ENCODE measurements around the gene CSK.

The CSK gene

GRCh38 chr15:74828835-74829234 lies 47.0 kb downstream of the CSK start:
- no peak for DNase-seq

DNA sequence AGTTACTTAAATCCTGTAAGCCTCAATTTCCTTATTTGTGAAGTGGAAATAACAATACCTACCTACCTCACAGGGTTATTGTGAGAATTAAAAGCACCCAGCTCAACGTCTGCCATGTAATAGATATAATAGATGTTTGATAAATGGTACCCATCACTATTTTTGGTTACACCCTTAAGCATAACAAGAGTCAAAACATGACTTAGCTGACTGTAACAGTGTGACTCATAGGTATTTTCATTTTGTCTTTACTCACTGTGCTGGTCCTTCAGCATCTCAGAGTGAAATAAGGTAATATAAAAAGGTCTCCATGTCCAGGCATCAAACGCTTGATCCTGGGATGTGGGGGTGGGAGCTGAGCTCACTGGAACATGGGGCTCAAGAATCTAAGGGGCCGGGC lies 47.6 kb downstream of the CSK start:
- no peak for DNase-seq

GRCh38 chr15:74829991-74830390 lies 48.1 kb downstream of the CSK start:
- no peak for DNase-seq

GRCh38 chr15:74830868-74831267 lies 49.0 kb downstream of the CSK start:
- no peak for DNase-seq

DNA sequence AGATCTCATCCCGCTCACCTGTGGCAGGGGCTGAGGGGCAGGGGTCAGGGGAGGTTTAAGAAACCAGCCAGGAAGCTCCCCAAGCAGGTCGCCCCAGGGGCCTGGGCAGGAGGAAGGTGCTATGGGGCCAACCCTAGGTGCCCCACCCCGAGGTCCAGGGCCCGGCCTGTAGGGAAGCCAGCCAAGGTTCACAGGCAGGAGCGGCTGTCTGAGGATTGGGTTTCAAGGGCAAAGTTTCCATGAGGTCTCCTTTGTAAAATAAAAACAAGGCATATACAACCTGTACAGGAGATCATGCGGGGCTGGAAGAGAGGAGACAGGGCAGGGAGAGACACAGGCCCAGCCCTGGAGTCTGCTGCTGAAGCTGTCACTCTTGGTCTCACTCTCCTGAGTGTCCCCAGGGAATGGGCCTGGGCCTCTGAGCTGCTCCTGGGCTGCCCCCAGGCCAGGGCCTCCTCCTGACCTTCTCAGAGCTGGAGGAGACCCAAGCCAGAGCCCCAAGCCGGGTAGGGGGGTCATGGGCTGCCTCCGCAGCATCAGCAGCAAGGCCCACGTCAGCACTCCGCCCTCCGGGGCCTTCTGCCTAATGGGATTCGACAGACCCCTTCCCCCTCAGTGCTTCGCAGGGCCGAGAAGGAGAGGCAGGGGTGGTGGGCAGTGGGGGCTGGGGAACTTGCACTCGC lies 50.1 kb downstream of the CSK start:
- no peak for DNase-seq

DNA sequence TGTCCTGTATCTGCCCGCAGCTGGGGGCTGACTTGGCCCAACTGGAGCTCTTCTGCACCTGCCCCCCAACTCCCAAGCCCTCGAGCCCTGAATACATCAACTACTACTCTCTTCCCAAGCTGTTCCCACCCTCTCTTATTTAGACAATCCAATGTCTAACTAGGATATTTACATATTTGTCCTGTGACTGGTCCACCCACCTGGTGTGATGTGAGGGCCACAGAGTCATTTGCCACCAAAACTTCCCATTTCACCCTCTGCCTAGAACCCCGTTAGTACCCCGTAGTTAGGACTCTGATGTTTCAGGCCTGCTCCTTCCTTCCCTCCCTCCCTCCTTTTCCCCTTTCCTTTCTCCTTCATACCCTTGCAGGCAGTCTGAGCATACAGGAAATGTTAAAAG lies 50.9 kb downstream of the CSK start:
- no peak for DNase-seq

DNA sequence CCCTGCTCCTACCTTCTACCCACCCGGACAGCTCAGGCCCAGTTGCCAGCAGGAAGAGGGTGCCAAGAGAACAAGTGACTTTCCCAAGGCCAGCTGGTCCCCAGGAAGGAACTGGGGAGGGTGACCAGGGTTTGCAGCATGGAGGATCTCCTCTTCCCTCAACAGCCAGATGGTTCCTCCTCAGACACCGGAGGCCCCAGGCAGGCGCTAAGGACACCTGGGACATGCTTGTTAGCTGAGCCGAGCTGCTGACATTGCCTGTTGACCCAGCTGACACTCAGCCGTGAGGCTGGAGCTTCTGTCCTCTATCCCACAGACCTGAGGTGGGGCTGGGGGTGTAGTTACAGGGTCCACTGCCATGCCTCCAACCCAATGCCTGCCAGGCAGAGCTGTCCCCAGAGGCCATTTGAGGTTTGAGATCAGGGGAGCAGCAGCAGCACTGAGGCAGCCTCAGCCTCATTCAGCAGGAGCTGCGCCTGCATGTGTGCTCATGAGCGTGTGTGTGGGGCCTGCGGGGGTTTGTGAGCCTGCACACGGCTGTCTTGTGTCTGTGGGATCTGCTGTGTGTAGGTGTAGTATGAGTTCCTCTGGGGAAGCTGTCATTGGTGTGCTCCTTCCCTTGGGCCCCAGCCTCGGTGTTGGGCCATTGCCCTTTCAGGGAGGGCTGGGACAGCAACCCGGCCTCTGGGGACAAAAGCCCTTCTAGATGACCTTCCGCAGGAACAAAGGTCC lies 51.7 kb downstream of the CSK start:
- no peak for DNase-seq

GRCh38 chr15:74835312-74835823 lies 53.5 kb downstream of the CSK start:
- DNase-seq: peak; percentile 29

- DNase-seq: no peak
Observed at GRCh38 chr15:74836846-74837245, 55.0 kb downstream of the CSK start.

DNA sequence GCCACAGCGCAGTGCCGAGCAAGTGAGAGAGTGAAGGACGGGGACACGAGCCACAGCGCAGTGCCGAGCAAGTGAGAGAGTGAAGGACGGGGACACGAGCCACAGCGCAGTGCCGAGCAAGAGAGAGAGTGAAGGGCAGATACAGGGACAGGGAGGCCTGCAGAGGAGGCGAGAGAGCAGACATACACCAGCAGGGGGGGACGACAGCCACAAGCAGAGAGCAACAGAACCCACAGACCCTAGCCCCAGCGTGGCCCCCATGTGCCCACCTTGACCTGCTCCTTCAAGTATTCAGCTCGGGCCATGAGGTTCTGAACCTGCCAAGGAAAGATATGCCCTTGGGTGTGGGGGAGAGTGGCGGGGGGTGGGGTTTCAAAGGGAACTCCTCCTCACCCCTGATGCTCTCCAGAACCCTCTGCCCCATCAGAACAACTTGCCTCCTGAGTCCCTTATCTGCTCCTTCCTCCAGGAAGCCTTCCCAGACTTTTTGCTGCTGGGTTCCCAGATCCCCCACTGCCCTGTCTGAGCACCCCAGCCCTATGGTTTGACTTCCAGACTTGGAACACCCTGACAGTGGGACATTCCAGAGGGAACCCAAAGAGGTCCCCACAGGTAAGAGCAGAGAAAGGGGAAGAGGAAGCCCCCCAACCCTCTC lies 55.7 kb downstream of the CSK start:
- DNase-seq: no peak

GRCh38 chr15:74838137-74838516 lies 56.2 kb downstream of the CSK start:
- no peak for DNase-seq

- no peak for DNase-seq
Observed at GRCh38 chr15:74838746-74839525, 57.1 kb downstream of the CSK start.

DNA sequence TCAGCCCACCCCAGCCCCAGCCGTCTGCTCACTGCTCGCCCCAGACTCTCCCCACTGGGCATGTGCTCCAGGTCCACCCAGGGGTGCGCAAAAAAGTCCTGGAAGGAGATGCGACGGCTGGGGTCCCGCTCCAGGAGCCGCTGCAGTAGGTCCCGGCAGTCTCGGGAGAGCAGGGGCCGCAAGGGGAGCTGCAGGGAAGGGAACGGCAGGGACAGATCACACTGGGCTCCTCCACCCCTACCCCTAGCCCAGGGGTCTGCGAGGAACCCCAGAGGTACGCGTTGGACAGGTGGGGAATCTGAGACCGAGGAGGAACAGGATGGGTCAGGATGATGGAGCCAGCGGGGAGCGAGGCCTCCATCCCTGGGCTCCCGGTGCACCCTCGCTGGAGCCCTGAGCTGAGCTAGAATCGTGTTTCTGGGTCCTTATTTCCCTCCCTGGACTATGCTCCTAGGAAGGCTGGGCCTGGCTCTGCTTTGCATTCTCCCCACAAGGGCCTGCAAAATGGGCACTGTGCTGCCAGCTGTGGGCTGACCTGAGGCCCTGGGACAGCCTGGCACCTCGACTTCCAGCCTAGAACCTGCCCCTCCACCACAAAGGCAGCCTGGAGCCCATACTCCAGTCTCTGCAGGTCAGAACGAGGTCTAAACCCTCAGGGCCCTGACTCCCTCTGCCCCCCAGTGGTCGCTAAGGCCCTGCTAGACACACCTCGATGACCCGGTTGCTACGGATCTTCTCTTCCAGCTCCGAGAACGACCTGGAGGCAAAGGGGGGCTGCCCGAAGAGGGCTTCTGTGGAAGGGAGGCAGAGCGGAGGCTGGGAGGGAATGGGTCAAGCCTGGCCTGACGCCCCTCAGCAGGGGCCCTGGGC lies 57.9 kb downstream of the CSK start:
- no peak for DNase-seq

DNA sequence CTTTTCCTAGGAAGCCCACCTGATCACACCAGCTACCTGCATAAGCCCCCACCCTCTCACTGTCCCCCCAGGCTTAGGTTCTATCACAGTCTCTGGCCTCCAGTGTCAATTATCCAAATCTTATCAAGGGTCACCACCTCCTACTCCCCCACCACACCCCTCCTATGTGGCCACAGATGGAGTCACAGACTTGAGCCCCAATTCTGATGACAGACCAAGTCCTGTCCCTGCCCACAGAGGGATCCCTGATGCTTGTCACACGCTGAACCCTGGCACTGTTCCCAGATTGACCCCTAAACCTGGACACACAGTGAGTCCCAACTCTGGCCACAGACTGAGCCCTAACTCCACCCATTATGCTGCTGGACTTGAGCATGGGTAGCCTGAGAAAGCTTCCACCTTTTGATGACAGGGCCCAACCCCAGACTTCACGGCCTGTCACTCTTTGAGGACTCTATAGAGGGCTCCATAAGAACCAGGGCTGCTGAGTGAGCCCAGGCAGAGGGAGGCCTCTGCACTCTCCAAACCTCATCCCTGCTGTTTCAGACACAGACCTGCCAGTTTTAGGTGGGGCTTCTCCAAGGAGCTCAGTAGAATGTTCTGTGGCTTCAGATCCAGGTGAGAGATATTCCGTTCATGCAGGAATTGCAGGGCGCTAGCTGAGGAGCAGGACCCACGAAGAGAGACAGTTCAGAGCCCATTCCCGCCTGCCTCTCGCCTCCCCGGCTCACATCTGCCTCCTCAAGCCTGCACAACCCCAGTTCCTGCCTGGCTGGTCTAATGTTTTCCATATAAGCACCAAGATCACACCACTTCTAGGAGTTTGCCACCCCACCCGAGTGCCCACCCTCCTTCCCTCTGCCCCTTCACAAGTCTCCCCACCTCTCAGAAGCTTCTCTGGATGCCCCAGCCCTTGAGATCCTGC lies 59.2 kb downstream of the CSK start:
- DNase-seq: no peak

GRCh38 chr15:74841891-74842373 lies 60.1 kb downstream of the CSK start:
- DNase-seq: no peak

DNA sequence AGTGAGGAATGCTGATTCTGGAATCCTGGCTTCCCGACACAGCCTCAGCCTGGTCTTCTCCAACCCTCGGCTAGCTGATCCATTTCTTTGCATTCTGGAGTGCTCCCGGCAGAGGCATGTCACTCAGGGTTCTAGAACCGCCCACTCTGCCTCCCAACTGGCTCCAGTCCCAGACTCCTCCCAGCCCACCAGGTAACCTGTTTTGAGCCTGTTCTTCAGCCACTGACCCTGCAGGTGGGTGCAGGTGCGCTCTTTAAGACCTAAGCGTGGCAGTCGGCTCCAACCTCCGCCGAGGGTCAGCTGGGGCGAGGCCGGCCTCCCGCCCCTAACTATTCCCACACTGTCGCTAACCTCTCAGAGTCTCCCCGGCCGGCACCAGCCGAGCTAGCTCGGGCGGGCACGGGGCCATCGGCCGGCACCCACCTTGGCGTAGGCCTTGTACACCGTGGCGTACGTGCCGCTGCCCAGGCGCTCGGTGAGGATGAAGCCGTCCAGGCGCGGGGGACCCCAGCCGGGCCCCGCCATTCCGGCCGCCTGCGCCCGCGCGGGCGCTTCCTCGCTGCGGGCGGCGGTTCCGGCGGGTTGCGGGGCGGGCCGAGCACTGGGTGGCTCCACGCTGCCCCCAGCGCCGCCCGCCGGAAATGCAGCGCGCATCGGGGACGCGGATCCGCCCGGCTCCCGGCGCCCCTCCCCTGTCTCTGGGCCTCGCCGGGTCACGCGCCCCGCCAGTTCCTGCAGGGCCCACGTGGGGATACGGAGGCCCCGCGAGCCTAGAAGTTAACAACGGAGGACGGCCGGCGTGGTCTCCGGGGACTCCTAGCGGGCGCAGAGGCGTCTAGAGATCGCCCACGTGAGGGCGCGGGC lies 60.9 kb downstream of the CSK start, which contains the start of gene ULK3:
ULK3 (minus strand) TSS at position 576 of the 864 bp plus-strand sequence; CDS start at position 525, 51 bp downstream.
- peak; percentile 87 for DNase-seq

DNA sequence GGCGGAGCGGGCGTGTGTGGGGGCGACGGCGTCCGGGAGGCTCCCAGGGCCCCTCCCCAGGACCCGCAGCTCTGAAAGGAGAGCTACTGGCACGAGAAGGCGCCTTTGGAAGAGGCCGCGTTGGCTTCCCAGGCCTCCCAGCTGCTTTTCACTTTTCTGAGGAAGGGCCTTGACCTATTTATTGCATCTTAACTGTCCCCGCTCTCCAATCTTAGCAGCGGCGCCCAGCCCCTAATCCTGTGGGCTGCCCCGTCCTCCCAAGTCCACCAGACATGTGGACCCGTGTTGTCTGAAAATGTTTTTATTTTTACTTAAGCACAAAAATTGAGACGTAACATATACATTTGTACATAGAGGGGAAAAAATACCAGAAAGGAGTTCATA lies 61.6 kb downstream of the CSK start:
- no peak for DNase-seq

GRCh38 chr15:74843891-74844299 lies 62.0 kb downstream of the CSK start:
- DNase-seq: no peak

- DNase-seq: no peak
Observed at GRCh38 chr15:74844319-74845207, 62.7 kb downstream of the CSK start.

Data from activated T-cell treated with anti-CD3 and anti-CD28 coated beads for 4 hours (primary cell).